ENCODE measurements around the gene SAP30BP.

- TF ChIP-seq REST (IDR thresholded peaks at IDR 0.05; ENCODE audit: low read depth) (no peak), MAX (IDR thresholded peaks at IDR 0.05) (no peak), RAD21 (IDR thresholded peaks at IDR 0.05; ENCODE audit: low read depth) (no peak), POLR2AphosphoS5 (IDR thresholded peaks at IDR 0.05; ENCODE audit: low read depth, low read length) (no peak), CTCF (IDR thresholded peaks at IDR 0.05 in 2 of 3, conservative IDR thresholded peaks at IDR 0.05 in 1 of 3; ENCODE audit: borderline replicate concordance in 1 of 3, insufficient read depth in 1 of 3, low read depth in 2 of 3, low read length in 2 of 3) (no peak), SIN3A (IDR thresholded peaks at IDR 0.05; ENCODE audit: low read depth) (no peak), EZH2 (IDR thresholded peaks at IDR 0.05) (no peak), ZBTB33 (IDR thresholded peaks at IDR 0.05; ENCODE audit: extremely low read depth, insufficient replicate concordance, low read length) (no peak), TCF7L2 (IDR thresholded peaks at IDR 0.05; ENCODE audit: borderline replicate concordance, extremely low read depth, insufficient read depth, insufficient read length) (no peak), EZH2phosphoT487 (IDR thresholded peaks at IDR 0.05; ENCODE audit: borderline replicate concordance) (no peak), POLR2A (IDR thresholded peaks at IDR 0.05; ENCODE audit: borderline replicate concordance, extremely low read depth, insufficient read depth, insufficient read length) (no peak), CBX3 (IDR thresholded peaks at IDR 0.05; ENCODE audit: low read depth) (no peak)
Measured at GRCh38 chr17:75642182-75642783, 24.9 kb upstream of the SAP30BP start.
